A549 (cell line): ENCODE data around the gene PPHLN1.

Experiments
- CHD4 ChIP-seq: fragments of 200-600 bp; sonication (generic); IDR thresholded peaks from 2 replicates; pipeline ENCODE4 v1.6.1; 2016; ENCODE audit warnings: antibody characterized with exemption, mild to moderate bottlenecking, borderline replicate concordance
- NFE2L2 ChIP-seq: fragments of 150-350 bp; conservative IDR thresholded peaks from 2 replicates; pipeline ENCODE4 v1.6.1; 2014; ENCODE audit warnings: low read length
- POLR2A ChIP-seq: IDR thresholded peaks from 2 replicates; pipeline ENCODE4 v1.6.1; 2012; ENCODE audit warnings: mild to moderate bottlenecking, low read length
- TF ChIP-seq, protein P1 (sequence below): fragments of >200 bp; sonication (Bioruptor Twin); formaldehyde crosslinking; IDR thresholded peaks from 3 replicates; pipeline ENCODE4 v1.5.1; 2016
- TF ChIP-seq, protein P2 (sequence below): fragments of 200-600 bp; sonication (generic); IDR thresholded peaks from 2 replicates; pipeline ENCODE4 v1.6.1; 2016; ENCODE audit warnings: antibody characterized with exemption, mild to moderate bottlenecking, moderate library complexity

DNA sequence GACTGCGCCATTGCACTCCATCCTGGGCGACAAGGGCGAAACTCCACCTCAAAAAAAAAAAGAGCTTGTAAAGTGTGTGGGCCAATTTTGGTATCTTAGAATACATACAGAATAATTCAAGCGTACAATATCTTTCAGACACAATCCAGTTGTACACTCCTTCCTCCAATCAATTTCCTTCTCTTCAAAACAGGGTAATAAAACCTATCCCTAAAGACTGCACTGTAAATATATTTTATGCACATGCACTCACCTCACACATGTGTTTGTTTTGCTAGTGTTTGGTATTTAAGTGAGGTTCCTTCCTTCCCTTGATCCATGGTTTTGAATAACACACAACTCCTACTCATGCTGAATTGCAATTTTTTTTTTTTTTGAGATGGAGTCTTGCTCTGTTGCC, 137.7 kb downstream of the PPHLN1 start:
- TF ChIP-seq NFE2L2 (no peak), POLR2A (no peak), CHD4 (no peak)
- TF ChIP-seq, protein P1, sequence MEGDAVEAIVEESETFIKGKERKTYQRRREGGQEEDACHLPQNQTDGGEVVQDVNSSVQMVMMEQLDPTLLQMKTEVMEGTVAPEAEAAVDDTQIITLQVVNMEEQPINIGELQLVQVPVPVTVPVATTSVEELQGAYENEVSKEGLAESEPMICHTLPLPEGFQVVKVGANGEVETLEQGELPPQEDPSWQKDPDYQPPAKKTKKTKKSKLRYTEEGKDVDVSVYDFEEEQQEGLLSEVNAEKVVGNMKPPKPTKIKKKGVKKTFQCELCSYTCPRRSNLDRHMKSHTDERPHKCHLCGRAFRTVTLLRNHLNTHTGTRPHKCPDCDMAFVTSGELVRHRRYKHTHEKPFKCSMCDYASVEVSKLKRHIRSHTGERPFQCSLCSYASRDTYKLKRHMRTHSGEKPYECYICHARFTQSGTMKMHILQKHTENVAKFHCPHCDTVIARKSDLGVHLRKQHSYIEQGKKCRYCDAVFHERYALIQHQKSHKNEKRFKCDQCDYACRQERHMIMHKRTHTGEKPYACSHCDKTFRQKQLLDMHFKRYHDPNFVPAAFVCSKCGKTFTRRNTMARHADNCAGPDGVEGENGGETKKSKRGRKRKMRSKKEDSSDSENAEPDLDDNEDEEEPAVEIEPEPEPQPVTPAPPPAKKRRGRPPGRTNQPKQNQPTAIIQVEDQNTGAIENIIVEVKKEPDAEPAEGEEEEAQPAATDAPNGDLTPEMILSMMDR, result no peak
- TF ChIP-seq, protein P2, sequence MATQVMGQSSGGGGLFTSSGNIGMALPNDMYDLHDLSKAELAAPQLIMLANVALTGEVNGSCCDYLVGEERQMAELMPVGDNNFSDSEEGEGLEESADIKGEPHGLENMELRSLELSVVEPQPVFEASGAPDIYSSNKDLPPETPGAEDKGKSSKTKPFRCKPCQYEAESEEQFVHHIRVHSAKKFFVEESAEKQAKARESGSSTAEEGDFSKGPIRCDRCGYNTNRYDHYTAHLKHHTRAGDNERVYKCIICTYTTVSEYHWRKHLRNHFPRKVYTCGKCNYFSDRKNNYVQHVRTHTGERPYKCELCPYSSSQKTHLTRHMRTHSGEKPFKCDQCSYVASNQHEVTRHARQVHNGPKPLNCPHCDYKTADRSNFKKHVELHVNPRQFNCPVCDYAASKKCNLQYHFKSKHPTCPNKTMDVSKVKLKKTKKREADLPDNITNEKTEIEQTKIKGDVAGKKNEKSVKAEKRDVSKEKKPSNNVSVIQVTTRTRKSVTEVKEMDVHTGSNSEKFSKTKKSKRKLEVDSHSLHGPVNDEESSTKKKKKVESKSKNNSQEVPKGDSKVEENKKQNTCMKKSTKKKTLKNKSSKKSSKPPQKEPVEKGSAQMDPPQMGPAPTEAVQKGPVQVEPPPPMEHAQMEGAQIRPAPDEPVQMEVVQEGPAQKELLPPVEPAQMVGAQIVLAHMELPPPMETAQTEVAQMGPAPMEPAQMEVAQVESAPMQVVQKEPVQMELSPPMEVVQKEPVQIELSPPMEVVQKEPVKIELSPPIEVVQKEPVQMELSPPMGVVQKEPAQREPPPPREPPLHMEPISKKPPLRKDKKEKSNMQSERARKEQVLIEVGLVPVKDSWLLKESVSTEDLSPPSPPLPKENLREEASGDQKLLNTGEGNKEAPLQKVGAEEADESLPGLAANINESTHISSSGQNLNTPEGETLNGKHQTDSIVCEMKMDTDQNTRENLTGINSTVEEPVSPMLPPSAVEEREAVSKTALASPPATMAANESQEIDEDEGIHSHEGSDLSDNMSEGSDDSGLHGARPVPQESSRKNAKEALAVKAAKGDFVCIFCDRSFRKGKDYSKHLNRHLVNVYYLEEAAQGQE, result no peak
